ENCODE measurements around the gene ANG. TPM values are rescaled to one million over a fixed set of nuclear protein-coding genes. Genes with fewer than 3 reads are reported as not detected.

ANG gene
- total and polyA plus RNA-seq, 10 of the 15 experiments (the other 5 are each of a cell fraction or from before 2014, with no cell fraction given), result 1.0 to 5.9 (median 2.2) TPM

- peak; percentile 91 for TF ChIP-seq SKIL (IDR thresholded peaks at IDR 0.05; ENCODE audit: low read depth, poor library complexity, severe bottlenecking)
- TF ChIP-seq JUND (IDR thresholded peaks at IDR 0.05; ENCODE audit: low read depth, low read length), result no peak
- TF ChIP-seq RCOR1 (conservative IDR thresholded peaks at IDR 0.05; ENCODE audit: low read depth, low read length), result peak; percentile 71; the same call in 1 of the 2 replicates
- TF ChIP-seq CREB1 (IDR thresholded peaks at IDR 0.05; ENCODE audit: low read depth), result peak; percentile 36; the same call in 1 of the 2 replicates
- no peak for TF ChIP-seq HCFC1 (IDR thresholded peaks at IDR 0.05; ENCODE audit: low read length)
- peak; percentile 95 for TF ChIP-seq SREBF2 (IDR thresholded peaks at IDR 0.05; ENCODE audit: low read length)
- peak; percentile 79; the same call in 1 of the 2 replicates for TF ChIP-seq NR2F1 (conservative IDR thresholded peaks at IDR 0.05)
- TF ChIP-seq MTA3 (IDR thresholded peaks at IDR 0.05; ENCODE audit: borderline replicate concordance, low read length), result no peak; the same call in 1 of the 2 replicates
- no peak for TF ChIP-seq ZBTB4 (CRISPR knock-in tag; IDR thresholded peaks at IDR 0.05)
- TF ChIP-seq RELA (IDR thresholded peaks at IDR 0.05; ENCODE audit: borderline replicate concordance, partially characterized antibody), result peak; percentile 61
These were observed 7.0 kb upstream of the ANG start (continued) for GRCh38 chr14:20681348-20682126.
